GM03348 (cell line): Measurements from ENCODE around the gene DIP2B.
"Not testable (repeated sequence)": the region's sequence is repeated elsewhere in the genome, so short reads cannot be mapped to it uniquely, and the experiment has no call there.

Experiments used
- DNase-seq: peaks from one replicate; pipeline ENCODE4 v3.0.0; 2012; ENCODE audit warnings: low spot score

DIP2B gene

DNA sequence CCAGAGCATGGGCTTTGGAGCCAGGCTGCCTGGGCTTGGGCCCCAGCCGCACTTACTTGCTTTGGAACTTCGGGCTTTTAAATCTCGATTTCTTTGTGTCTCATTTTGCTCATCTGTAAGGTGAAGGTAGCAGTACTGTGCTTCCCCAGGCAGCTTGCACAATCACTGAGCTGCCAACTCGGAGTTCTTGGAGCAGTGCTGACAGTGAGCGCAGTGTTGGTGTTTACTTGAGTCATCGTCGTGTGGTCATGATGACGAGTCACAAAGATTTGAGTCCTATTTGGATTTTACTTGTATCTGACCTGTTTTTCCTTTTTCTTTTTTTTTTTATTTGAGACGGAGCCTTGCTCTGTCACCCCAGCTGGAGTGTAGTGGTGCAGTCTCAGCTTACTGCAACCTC is 227.8 kb downstream of the DIP2B start:
- DNase-seq, result peak; percentile 75

DNA sequence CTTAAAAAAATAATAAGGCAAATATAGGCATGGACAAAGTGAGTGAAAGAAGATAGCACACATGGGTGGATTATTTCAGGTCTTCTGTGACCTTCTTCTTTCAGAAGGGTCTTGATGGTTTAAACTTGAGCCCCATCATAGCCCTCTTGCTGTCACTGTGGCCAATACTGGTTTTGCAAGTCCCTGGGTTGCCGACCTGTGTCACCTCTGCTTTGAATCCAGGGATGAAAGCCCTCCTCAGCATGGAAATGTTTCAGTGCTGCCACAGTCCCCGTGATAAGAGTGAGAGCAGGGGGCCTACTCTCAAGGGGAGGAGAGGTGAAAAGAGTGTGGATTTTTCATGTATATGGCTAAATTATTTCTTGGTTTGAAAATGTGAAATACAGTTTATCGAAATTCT is 228.9 kb downstream of the DIP2B start:
- DNase-seq, result no peak

DNA sequence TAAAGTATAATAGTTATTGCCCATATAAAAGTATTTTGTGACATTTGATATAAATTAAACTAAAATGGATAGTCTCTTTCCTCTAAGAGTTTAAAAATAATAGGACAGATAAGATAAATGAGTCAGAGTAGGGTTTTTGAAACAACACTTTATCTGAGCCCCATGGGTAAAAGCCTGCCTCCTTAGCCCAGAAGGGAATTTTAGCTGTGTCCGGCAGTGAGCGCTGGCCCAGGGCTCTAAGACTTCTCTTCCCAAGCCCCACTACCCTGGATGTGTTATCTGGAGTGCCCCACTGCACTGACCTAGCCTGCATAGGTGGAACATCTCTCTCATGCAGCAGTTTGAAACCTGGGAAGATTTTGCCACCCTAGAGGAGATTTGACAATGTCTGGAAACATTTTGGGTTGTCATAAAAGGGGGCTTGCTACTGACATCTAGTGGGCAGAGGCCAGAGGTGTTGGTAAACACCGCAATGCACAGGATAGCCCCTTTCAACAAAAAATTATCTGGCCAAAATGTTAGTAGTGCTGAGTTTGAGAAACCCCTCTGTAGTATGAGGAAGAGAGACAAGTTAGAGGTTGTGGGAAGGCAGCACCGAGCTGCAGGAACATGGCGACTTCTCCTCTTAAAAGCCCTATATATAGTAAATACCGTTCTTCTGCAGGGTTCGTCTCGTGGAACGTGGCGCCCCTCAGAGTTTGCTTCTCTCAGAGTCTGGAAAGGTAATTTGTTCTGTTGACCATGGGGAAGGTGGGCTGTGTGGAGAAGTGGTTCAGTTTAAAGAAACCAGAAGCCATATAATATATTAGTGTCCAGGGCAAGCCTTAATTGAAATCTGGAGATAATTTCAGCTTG is 229.9 kb downstream of the DIP2B start:
- peak; percentile 49 for DNase-seq

DNA sequence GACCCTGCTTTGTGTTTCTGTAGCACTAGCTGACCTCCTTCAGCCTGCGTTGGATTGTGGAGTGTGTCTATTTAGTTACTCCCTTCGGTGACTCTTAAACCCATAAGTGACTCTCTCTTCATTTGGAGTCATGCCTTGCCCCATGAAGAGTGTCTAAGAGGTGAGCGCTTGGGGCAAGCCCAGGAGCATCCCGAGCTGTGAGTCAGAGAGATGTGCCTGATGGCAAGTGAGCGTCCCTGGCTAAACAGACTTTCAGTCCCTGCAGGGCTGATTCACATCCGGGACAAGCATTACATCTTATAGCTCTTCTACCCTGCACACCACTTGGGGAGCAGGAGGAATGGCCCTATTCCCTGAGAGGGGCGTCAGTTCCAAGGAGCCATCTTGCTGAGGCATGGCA is 234.8 kb downstream of the DIP2B start:
- DNase-seq, result no peak

DNA sequence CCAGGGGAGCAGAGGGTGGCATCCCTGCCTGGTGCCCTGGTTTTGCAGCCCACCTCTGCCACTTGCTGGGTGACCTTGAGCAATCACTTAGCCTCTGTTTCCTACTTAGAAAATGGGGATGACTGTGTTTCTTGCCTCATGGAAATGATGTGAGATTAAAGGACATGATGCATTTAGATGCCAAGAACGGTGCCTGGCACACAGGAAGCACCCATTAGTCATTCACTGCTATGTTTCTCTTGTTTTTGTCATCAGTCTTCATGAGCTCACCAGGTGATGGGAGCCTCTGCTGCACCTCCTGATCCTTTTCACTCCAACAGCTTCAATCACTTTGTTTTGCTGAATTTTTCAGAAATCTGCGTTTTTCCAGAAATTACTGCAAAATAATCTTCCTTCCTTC is 235.5 kb downstream of the DIP2B start:
- no peak for DNase-seq

DNA sequence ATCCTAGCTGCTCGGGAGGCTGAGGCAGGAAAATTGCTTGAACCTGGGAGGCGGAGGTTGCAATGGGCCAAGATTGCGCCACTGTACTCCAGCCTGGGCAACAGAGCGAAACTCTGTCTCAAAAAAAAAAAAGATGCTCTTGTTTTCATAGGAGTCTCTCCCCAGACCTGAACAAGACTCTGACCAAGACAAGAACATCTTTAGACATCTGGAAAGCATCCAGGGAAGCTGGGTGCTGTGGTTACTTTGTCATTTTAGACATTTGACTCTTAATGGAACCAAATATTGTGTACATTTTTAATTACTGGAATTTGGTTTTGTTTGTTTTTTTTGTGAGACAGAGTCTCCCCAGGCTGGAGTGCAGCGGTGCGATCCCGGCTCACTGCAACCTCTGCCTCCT is 238.0 kb downstream of the DIP2B start:
- DNase-seq, result no peak

DNA sequence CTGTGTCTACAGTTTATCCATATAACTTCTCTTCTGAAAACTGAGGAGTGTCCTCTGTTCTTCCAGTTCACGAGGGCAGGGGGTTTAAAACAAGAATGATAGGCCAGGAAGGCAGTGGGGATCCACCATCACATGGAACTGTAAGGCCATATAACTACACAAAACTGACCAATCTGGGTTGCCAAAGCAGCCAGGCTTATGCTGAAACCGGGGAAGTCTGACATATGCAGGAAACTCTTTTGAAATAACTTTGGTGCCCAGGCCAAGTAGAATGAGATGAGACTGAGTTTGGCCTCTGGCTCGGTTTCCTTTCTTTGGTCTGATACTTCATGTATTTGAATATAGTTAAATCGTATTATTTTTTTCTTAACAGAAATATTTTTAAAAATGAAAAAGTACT is 241.1 kb downstream of the DIP2B start:
- DNase-seq, result no peak

DNA sequence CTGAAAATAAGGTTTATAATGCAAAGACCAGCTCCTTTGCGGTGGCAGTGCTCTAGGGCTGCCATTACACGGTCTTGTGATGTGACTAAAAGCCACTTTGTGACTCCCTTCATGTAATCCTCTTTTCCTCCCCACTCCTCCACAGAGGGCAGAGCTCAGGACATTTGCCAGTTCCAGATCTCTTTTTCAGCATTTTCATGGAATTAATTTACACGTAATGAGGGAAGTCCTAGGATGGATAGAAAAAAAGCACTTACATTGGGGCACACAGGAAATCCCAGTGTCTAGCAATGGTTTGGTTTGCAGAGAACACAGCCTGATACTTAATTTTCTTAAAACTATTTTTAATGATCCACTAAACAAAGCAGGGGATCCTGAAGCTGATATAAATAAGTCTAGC is 241.6 kb downstream of the DIP2B start:
- no peak for DNase-seq

DNA sequence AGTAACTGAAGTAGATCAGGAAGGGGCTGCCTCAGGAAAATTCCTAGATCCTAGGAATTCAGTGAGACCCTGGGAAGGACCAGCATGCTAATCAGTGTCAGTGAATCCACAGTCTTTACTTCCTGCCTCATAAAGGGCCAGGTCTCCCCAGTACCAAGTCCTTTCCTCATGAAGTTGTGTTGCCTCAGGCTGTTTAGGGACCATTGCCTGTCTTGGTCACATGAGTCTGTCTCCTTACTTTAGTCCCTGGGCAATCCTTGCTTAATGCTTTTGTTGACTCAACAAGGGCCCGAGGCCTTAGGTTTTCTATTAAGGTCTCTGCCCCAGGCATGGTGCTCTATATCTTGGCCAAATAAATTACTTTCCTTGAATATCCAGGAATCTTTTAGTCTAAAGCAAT is 243.0 kb downstream of the DIP2B start:
- DNase-seq, result no peak

DNA sequence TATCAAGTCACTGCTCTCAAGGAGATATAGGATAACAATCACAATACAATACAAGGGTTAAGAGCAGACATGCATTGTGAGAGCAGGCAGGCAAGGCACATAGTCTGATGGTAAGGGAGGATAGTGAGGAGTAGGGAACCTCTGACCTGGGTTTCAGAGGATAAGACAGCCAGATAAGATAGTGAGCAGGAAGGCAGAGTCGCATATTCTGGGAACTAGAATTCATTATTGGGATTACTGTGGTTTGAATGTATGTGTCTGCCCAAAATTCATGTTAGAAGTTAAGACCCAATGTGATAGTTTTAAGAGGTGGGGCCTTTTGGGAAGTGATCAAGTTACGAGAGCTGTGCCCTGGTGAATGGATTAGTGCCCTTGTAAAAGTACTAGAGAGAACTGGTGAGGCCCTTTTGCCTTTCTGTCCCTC is 244.7 kb downstream of the DIP2B start:
- no peak for DNase-seq

DNA sequence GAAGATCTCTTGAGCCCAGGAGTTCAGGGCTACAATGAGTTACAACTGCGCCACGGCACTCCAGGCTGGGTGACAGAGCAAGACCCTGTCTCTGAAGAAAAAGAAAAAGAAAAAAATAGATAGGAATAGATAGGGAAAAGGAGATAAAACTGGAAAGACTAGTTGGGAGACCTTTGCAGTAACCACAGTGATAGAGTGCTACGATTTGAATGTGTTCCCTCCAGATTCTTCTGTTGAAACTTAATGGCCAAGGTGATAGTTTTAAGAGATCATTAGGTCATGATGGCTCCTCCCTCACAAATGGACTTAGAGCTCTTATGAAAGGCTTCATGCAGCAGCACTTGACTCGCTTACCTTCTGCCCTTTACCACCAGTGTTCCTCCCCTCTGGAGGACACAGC is 245.6 kb downstream of the DIP2B start:
- no peak for DNase-seq

DNA sequence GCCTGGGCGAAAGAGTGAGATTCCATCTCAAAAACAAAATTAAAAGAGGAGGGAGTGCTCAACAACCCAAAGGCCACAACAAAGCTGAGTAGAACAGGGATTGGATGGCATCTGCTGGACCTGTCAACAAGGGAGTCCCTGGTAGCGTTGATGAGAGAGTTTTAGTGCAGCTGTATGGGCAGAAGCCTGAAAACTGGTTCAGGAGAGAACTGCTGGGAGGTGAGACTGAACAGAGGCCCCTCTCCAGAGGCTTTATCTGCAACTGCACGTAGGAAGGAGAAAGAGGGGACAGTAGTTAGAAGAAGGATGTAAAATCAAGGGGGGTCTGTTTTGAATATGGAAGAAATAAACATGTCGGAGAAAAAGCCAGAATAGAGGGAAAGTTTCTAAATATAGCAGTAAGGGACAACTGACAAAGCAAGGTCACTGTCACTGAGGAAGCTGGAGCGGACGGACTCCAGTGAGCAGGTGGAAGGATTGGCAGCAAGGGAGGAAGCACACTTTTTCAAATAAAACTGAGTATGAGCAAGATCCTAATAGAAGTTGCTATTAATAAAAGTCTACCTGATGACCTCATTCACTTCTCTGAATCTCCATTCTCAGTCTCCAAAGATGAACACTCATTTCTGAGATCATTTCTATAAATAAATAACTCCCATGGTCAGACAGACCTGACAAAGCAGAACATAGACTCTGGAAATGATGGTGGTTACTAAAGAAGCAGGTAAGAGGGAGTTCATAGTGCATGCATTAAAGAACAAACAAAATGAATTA is 247.3 kb downstream of the DIP2B start:
- no peak for DNase-seq

DNA sequence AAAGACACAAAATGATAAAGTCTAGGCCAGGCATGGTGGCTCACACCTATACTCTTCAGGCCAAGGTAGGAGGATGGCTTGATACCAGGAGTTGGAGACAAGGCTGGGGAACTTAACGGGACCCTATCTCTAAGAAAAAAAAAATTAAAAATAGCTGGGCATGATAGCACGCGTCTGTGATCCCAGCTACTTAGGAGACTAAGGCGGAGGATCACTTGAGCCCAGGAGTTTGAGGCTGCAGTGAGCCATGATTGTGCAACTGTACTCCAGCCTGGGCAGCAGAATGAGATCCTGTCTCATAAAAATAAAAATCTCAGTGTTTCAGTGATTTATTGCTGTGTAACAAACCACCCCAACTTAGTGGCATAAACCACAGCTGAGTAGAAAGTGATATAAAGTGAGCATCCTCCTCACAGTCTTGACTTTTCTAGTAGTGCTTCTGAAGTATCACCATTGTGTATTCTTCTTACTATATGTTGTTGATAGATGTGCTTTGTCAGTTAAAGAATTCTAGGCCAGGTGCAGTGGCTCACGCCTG is 248.5 kb downstream of the DIP2B start:
- DNase-seq, result no peak

DNA sequence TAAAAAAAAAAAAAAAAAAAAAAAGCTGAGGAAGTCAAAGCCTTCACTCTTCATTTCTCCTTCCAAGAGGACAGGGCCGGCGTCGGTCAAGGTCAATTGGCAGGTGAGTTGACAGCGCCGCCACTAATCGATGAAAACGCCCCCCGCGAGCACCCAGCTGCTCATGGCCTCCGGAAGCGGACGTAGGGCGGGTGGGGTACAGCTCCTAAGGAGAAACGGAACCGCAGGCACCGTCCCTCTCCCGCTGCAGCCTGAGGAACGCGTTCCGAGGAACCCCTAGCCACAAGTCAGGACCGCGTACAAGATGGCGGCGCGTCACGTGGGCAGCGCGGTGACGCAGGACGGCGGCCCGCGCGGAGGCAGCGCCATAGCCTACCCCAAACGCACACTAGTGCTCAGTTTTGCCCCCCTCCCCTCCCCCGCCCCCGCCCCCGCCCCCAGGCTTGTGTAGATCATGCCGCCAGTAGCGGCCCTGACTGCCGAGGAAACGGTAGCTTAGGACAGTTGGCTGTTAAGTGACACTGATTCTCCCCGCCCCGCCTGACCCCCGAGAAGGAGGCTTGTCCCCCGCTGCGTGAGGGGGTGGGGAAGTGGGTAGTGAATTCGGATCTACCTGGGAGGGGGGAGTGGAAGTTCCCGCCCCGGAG is 259.0 kb downstream of the DIP2B start, which contains the start of gene ATF1:
ATF1 (plus strand) TSS at position 463 of the 647 bp plus-strand sequence. CDS start 16,045 bp downstream, outside the sequence.
- DNase-seq, result peak; percentile 96

DNA sequence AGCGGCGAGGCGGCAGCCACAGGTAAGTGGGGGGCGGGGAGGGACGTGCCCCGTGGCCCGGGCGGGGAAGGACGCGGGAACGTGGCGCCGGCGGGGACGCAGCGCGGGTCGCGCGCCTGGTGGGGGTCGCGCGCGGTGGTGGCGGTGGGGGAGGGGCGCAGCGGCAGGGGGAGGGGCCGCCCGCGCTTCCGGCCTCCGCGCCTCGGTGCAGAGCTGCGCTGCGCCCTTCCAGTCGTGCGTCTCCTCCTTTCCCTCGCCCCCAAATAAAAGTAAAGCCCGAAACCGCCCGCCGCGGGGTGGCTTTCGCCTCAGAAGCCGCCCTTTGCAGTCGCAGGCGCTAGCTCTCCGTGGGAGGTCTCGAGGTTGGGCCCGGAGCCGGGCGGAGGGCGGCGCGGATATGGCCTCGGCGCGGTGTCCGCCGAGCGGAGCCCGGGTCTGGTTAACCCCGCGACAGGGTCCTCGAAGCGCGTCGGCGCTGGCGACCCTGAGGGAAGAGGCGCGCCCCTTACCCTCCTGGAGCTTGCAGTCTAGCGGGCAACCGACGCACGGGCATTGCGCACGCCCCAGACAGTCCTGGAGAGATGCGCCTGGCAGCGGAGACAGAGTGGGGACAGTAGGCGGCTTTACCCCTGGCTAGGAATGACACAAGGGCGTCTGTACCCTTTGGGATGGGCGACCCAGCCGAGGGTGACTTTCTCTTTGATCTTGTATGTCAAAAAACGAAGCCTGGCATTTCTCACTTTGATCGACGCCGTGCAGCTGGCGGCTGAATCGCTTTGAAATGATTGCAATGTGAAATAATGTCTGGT is 259.7 kb downstream of the DIP2B start:
- peak; percentile 83 for DNase-seq

DNA sequence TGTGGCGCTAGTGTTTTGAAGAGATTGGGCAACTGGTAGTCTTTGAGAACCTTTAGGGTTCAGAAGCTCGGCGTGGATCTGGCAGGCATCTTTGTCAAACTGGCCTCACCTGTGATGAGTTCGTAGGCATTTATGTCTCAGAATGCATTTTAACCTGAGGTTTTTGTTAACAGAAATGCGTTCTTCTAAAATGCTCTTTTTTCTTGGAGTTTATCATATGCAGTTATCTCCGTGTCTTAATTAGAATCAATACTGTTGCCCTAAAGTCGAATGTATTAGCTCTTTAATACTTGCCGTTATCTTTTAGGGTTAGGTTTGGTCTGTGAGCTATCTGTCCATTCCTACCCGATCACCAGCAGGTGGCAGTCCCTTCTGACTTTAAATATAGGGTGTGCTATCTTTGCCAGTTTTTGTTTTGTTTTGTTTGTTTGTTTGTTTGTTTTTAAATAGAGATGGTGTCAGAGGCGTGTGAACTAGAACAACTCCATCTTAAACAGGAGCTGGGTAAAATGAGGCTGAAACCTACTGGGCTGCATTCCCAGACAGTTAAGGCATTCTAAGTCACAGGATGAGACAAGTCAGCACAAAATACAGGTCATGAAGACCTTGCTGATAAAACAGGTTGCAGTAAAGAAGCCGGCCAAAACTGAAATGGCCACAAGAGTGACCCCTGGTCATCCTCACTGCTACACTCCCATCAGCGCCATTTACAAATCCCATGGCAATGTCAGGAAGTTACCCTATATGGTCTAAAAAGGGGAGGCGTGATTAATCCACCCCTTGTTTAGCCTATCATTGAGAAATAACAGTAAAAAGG is 260.5 kb downstream of the DIP2B start:
- DNase-seq, result peak; percentile 72

DNA sequence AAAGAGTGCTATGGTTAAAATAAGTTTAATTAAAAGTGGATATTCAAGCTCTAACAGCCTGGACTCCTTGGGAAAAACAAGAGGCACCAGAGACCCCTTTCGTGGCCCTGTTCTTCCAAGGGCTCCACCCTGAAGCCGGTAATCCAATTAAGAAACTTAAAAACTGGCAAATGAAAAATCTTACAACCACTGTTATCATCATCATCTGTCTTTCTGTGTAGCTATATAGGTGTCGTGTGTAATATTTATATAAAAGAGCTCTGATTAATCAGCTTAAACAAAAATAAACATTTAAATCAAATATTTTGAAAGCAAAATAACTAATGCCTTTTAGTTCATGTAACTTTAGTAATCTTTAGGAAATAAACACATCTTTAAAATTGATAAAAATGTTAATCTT is 263.6 kb downstream of the DIP2B start:
- DNase-seq, result no peak

DNA sequence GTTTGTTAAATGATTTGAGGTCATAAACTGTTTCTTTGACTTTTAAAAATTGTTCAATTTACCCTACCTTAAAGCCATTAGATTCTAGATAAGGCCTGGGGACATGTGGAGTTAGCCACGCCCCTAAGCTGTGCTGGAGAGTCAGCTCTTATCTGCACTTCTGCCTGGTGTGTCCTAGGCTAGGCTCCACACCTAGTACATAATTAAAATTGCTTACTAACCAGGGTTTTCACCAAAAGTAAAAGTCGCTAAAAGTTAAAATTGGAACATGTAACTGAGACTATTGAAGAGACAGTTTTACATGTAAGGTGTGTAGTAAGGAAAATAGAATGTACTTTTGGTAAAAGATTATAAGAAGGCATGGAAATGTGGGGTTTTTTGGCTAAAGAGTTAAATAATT is 264.0 kb downstream of the DIP2B start:
- DNase-seq, result not testable (repeated sequence)

DNA sequence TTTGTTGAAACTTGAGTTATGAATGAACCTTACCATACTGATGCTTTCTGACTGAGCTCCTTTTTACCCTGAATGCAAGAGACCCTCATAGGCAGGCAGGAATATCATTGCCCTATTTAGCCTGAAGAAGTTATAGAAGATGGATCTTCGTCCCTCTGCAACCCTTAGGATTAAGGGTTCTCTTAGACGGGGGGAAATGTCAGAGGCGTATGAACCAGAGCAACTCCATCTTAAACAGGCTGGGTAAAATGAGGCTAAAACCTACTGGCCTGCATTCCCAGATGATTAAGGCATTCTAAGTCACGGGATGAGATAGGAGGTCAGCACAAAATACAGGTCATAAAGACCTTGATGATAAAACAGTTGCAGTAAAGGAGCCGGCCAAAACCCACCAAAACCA is 266.6 kb downstream of the DIP2B start:
- DNase-seq, result no peak

DNA sequence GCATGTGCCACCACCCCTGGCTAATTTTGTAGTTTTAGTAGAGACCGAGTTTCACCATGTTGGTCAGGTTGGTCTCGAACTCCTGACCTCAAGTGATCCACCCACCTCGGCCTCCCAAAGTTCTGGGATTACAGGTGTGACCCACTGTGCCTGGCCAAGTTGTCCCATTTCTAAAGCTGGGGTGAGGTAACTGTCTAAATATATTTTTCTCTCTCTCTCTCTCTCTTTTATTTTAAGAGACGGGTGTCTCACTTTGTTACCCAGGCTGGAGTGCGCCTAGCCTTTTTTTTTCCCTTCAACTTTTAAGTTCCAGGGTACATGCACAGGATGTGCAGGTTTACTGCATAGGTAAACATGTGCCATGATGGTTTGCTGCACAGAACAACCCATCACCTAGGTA is 267.7 kb downstream of the DIP2B start:
- no peak for DNase-seq

DNA sequence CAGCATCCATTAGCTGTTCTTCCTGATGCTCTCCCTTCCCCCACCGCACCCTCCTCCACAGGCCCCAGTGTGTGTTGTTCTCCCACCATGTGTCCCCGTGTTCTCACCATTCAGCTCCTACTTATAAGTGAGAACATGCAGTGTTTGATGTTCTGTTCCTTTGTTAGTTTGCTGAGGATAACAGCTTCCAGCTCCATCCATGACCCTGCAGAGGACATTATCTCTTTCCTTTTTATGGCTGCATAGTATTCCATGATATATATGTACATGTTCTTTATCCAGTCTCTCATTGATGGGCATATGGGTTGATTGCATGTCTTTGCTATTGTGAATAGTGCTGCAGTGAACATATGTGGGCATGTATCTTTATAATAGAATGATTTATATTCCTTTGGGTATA is 268.1 kb downstream of the DIP2B start:
- DNase-seq, result no peak
